GM15510 (cell line): ENCODE measurements around the gene GRB2.

Experiments used
- POLR2A ChIP-seq: IDR thresholded peaks from 3 replicates; pipeline ENCODE4 v1.6.1; 2011; ENCODE audit warnings: borderline replicate concordance; ENCODE audit not compliant: insufficient read length; ENCODE audit errors: extremely low read depth

GRB2 gene

DNA sequence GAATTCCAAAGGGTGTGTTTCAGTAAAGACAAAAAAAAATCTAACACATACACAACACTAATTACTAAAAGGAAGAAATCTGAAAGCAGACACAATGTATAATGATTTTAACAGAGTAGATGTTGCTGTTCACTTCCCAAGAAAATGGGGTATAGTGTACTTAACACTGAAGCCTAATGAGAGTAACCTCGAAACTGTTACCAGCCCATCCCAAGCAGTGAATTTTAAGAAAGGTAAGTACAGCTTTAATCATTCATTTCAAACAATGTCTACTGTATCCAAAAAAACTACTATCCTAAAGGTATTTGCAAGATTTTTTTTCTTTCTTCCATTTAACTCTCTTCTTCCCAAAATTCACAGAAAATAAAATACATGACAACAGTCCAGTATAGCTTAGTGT is 8.3 kb downstream of the GRB2 start:
- no peak for TF ChIP-seq POLR2A

DNA sequence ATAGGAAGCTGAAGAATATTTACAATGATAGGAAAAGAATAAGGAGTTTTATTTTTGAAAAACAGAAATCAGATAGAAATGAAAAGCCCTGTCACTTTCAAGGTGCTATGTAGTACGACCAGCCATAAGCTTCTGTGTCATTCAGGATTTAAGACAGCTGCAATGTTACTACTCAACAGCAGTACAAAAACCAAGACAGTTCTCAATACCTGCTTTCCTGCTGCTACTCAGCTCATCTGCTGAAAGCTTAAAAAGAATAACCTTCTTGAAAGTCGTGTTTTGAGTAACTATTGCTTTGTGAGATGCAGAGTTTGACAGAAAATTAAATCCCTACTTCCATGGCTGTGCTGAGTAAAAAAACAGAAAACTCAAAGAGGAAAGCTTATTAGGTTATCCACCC is 8.7 kb downstream of the GRB2 start:
- no peak for TF ChIP-seq POLR2A

DNA sequence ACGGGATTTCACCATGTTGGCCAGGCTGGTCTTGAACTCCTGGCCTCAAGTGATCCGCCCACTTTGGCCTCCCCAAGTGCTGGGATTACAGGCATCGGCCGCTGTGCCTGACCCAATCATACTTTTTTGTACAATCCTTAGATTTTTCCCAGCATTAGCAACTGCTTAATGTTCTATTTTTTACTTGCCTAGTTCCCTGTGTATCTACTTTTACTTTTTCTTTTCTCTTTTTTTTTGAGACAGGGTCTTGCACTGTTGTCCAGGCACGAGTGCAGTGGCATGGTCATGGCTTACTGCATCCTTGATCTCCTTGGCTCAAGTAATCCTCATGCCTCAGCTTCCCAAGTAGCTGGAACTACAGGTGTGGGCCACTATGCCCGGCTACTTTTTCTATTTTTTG is 9.5 kb downstream of the GRB2 start:
- TF ChIP-seq POLR2A: no peak

DNA sequence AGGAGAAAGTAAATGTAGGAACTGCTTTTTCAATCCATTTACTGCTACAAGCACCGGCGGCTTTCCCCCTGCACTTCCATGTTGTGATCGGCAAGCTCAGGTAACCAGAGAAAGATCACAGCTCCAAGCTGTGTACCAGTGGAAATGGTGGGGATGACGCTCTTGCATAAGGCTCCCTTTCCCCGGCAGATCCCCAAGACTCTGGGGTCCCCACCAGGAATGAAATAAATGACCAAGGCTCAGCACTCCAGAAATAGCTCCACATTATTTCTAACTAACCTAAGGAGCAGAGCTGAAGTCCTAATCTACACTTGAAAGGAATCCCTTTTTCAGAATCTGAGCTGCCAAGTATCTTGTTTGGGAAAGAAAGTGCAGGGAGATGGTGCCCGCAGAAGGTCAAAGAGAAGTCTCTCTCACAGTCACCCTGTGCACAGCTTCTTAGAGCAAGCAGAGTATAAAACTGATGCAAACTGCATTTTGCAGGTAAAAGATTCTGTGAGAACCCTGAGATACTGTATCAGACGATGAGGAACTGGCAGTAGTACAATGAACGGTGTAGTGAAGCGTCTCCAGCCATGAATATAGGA is 11.1 kb downstream of the GRB2 start:
- no peak for TF ChIP-seq POLR2A

DNA sequence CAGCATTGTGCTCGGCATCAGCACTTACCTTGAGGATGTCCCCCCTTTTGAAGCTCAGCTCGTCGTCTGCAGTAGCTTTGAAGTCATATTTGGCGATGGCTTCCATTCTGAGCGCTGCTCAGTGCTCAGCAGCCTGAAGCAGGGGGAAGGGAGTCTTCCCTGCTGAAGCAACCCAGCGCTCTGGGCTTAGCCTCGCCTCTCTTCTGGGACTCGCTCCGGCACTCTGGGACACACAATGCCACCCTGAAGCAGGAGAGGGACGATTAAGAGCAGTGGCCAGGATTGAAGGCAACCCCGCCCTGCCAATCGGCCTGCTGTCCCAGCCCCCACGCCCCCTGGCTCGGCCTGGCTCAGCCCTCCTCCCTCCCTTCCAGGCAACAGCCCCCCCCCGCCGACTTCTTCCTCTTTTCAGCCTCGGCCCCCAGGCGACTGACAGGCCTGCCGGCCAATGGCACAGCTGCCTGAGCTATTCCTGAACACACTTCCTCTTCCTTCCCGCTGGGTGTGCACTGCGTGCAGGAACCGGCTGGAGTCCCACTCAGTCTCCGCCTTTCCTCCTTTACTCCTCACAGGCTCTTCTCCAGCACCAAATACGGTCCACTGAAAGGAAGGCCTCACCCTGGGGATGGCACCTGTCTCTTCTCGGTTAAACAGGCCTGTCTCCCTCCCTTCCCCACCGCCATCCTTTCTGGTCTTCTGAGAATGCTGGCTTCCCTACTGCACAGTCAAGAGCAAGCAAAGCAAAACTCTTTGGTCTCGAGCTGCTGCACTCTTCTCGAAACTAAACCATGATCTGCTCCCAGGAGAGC is 11.8 kb downstream of the GRB2 start:
- TF ChIP-seq POLR2A: peak; percentile 29

DNA sequence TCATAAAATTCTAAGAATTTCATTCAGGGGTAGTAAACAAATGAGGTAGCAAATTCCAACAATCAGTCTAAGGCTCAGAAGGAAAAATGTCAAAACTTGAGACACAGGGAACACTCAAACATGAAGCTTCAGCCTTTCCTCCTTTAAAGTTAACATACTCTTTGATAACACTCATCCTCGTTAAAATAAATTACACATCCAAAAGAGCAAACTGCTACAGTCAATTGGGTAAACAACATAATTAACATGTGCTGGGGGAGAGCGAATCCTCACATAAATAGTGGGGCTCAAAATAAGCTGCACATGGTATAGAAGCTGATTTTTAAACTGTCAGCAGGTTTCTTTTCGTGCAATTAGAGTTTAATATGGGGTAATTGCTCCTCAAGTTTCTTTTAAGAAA is 12.9 kb downstream of the GRB2 start:
- TF ChIP-seq POLR2A: no peak

DNA sequence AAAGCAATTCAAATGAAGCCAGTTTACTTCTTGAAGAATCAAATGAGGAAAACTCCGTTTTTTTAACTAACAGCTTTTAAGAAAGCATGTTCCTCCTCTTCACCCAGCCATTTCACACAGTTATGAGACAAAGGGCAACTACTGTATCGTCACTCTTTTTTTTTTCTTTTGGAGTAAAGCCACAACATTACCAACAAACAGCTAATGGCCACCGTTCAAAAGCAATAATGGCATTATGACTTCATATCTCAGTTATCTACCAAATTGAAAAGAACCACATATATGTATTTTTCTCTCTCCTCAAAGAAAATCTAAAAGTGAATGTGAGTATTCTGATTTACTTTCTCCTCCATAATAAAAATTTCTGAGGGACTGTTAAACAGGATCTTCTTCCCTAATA is 14.5 kb downstream of the GRB2 start:
- TF ChIP-seq POLR2A: no peak

DNA sequence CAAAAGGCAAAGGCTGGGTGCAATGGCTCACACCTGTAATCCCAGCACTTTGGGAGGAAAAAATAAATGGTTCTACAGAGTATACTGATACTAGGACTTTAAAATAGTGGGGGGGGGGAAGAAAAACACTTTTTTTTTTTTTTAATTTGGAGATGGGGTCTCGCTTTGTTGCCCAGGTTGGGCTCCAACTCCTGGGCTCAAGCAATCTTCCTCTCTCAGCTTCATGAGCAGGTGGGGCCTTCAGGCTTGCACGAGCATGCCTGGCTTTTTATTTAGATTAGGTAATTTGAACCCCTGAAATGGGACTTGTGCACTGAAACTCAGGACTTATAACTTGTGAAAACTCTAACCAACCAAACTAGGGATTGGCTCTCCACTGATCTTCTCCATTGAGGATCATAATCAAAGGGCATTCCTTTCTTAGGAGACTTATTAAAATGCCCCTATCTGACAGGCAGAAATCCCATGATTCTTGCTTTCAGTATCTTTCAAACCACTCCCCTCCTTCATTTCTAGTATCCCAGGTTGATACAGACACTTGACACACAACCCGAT is 16.9 kb downstream of the GRB2 start:
- TF ChIP-seq POLR2A: no peak

DNA sequence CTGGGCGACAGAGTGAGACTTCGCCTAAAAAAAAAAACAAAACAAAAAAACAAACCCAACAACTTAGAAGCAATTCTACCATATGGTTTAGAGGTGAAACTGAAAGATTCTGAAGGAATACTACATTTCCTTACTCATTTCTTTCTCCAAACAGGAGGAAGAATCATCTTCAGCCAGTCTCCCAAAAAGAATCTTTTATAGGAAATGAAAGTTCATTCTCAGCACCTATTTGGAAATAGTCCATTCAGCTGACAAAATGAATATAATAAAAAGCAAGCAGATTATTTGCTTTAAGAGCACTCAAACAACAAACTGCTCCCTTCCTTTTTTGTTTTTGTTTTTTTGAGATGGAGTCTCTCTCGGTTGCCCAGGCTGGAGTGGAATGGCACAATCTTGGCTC is 17.7 kb downstream of the GRB2 start:
- no peak for TF ChIP-seq POLR2A

DNA sequence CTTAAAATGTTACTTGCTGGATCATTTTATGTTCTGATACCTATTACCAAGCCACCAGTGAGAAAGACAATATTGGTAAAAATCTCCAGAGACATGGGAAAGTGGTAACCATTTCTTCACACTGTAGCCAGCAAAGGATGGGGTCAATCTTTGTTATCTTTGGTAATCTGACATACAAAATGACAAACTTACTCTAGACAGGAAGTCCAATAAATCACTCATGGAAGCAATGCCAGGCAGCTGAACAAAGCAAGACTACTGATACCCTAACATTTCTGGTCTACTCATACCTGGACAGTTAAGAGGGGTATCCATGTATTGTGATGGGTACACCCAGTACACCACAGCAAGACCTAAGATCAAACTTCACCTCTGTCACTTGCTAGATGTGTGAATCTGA is 19.0 kb downstream of the GRB2 start:
- no peak for TF ChIP-seq POLR2A

DNA sequence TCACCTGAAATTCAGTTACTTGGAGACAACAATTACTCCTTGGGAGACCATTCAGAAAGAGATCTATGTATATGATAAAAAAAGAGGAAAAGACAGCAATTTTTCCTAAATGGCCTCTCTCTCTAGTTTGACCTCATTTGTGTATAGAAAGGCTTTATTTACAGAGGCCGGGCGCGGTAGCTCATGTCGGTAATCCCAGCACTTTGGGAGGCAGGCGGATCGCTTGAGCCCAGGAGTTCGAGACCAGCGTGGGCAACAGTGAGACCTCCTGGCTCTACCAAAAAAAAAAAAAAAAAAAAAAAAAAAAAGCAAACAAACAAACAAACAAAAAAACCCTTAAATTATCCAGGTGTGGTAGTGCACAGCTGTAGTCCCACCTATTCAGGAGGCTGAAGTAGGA is 20.7 kb downstream of the GRB2 start:
- TF ChIP-seq POLR2A: no peak

DNA sequence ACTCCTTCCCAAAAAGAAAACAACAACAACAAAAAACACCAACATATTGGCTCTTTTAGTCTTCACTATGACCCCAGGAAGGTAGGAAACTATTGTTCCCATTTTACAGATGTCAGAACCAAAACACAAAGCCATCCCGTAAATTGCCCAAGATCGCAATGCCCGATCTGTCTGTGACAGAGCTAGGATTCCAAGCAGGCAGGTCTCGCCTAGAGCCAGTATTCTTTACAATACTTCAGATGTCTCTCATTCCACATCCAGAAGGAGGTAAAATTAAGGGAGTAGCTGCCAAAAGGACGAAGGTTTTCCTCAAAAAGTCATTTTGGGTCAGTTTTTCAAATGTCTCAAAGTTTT is 21.7 kb downstream of the GRB2 start:
- no peak for TF ChIP-seq POLR2A

DNA sequence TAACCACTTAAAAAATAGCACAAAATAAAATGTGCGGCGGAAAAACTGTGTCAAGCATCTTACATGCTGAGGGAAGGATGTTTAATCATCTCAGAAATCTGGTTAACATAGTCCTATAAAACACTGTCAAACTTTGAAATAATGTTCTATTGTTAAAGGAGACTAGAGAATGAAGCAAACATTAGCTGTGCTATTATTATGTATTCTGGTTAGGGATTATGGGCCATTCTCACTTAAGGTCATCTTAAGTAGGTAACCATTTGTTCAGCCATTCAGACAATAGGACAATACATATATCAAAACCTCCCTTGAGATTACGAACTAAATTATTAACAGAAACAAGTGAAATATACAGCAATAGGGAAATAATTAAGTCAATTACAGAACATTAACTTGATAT is 24.7 kb downstream of the GRB2 start:
- no peak for TF ChIP-seq POLR2A

DNA sequence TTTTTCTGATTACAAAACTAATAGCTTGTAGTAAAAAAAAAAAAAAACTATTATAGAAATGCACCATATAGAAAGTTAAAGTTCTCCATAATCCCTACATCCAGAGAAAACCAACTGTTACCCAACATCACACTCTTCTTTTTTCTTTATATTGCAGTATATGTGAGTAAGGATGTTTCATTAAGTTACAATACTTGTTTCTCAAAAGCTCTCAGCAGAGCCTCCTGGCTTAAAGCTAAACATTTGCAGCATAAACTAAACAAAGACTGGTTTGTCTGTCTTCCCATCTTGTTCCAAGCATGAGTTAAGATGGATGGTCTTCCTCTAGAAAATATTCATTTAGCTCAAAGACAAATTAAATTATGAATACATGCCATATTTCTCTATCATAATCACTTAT is 25.2 kb downstream of the GRB2 start:
- no peak for TF ChIP-seq POLR2A

DNA sequence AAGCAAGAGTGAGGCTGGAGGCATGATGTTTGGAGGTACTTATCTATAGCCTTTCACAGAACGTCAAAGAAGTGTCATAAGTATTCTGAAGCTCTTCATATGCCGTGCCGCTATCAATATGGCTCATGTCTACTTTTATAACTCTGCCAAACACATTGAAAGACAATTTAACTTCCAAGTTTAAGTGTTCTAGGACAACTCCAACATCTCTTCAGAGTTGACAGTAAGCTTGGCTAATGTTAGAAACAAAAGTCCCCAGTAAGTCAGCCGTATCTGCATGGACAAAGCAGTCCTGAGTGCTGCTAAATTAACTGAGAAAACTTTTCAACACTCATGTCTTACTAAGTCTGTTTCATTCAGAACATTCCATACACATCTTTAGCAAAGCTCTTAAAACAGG is 32.2 kb downstream of the GRB2 start:
- no peak for TF ChIP-seq POLR2A

DNA sequence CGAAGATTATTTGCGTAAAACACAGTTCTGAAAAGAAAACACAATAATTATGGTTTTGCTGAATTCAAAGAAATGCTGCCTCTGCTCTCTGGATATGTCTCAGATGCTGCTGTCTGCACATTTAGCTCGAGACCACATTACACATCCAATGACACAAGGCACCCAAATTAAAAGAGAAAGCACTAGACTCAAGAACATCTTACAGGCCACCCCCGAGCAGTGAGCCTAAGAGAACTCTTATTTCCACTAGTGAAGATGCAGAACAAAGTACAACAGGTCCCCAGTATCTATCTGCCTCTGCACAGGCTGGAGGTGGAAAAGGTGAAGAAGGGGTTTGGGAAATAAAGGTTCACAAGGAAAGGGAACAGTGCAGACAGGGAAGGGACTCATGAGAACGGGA is 33.5 kb downstream of the GRB2 start:
- TF ChIP-seq POLR2A: no peak
